ENCODE data around the gene FANCE. TPM values are rescaled to one million over a fixed set of nuclear protein-coding genes. Genes with fewer than 3 reads are reported as not detected.

Gene FANCE
- polyA plus RNA-seq, 1 donor (not counting 4 experiments of a cell fraction or from before 2014, with no cell fraction given) = 6.4 TPM

GRCh38 chr6:35503534-35503933 lies 51.4 kb downstream of the FANCE start:
- Histone ChIP-seq H3K9me1 (ENCODE audit: control insufficient read depth, extremely low read depth, insufficient read depth, low read length) (no peaks in the 10 kb centered on the region), H3K4me2 (ENCODE audit: control insufficient read depth, extremely low read depth, insufficient read depth, low read depth, low read length) (no peak overlapping the region), H3K36me3 (ENCODE audit: control insufficient read depth in 2 of 2, extremely low read depth in 1 of 2, insufficient read depth in 2 of 2, low read length in 2 of 2) (no peaks in the 10 kb centered on the region), H3K9ac (ENCODE audit: control insufficient read depth, extremely low read depth, insufficient read depth, low read length) (no peak overlapping the region), H3K79me2 (ENCODE audit: control insufficient read depth, insufficient read depth, low read length) (no peaks in the 10 kb centered on the region), H4K20me1 (ENCODE audit: control insufficient read depth, extremely low read depth, insufficient read depth, low read length) (no peaks in the 10 kb centered on the region), H3K4me1 (ENCODE audit: control insufficient read depth, extremely low read depth, insufficient read depth, low read length) (peaks cover 3% of the 10 kb centered on the region), H3K9me3 (ENCODE audit: control insufficient read depth, low read depth, low read length) (no peaks in the 10 kb centered on the region), H2AFZ (ENCODE audit: control insufficient read depth, low read length) (no peak overlapping the region), H3K27ac (ENCODE audit: control insufficient read depth, insufficient read depth, low read length) (no peak overlapping the region), H3K27me3 (ENCODE audit: control insufficient read depth, extremely low read depth, insufficient read depth, low read length) (peaks cover 9% of the 10 kb centered on the region), H3K4me3 (ENCODE audit: control insufficient read depth in 2 of 3, extremely low read depth in 1 of 3, insufficient read depth in 2 of 3, low read depth in 1 of 3, low read length in 3 of 3) (no peak overlapping the region)
- no peak for DNase-seq (ENCODE audit: low read depth, low spot score)
- TF ChIP-seq CTCF (optimal IDR thresholded peaks at IDR 0.05 in 1 of 3, IDR thresholded peaks at IDR 0.05 in 1 of 3, conservative IDR thresholded peaks at IDR 0.05 in 1 of 3; ENCODE audit: extremely low read depth in 1 of 3, insufficient read depth in 2 of 3, low read length in 3 of 3) (no peak), EZH2 (IDR thresholded peaks at IDR 0.05; ENCODE audit: low read length) (no peak)
- dilution Hi-C loops (cut with MboI; ENCODE audit: extremely low pct_ligation_motif_present, low sequenced_read_pairs) = no loop called here
- FAIRE-seq = no peak

- Histone ChIP-seq H2AFZ (ENCODE audit: control insufficient read depth, low read length) (peak overlapping the region; percentile 36), H3K79me2 (ENCODE audit: control insufficient read depth, insufficient read depth, low read length) (no peaks in the 10 kb centered on the region), H4K20me1 (ENCODE audit: control insufficient read depth, extremely low read depth, insufficient read depth, low read length) (no peaks in the 10 kb centered on the region), H3K27me3 (ENCODE audit: control insufficient read depth, extremely low read depth, insufficient read depth, low read length) (peaks cover 24% of the 10 kb centered on the region), H3K4me3 (ENCODE audit: control insufficient read depth in 2 of 3, extremely low read depth in 1 of 3, insufficient read depth in 2 of 3, low read depth in 1 of 3, low read length in 3 of 3) (no peak overlapping the region), H3K9me1 (ENCODE audit: control insufficient read depth, extremely low read depth, insufficient read depth, low read length) (no peaks in the 10 kb centered on the region), H3K4me1 (ENCODE audit: control insufficient read depth, extremely low read depth, insufficient read depth, low read length) (peaks cover 3% of the 10 kb centered on the region), H3K9me3 (ENCODE audit: control insufficient read depth, low read depth, low read length) (no peaks in the 10 kb centered on the region), H3K27ac (ENCODE audit: control insufficient read depth, insufficient read depth, low read length) (no peak overlapping the region), H3K4me2 (ENCODE audit: control insufficient read depth, extremely low read depth, insufficient read depth, low read depth, low read length) (no peak overlapping the region), H3K36me3 (ENCODE audit: control insufficient read depth in 2 of 2, extremely low read depth in 1 of 2, insufficient read depth in 2 of 2, low read length in 2 of 2) (no peaks in the 10 kb centered on the region), H3K9ac (ENCODE audit: control insufficient read depth, extremely low read depth, insufficient read depth, low read length) (no peak overlapping the region)
- no peak for TF ChIP-seq CTCF (optimal IDR thresholded peaks at IDR 0.05 in 1 of 3, IDR thresholded peaks at IDR 0.05 in 1 of 3, conservative IDR thresholded peaks at IDR 0.05 in 1 of 3; ENCODE audit: extremely low read depth in 1 of 3, insufficient read depth in 2 of 3, low read length in 3 of 3)
- no peak for TF ChIP-seq EZH2 (IDR thresholded peaks at IDR 0.05; ENCODE audit: low read length)
- FAIRE-seq (no peak), DNase-seq (ENCODE audit: low read depth, low spot score) (no peak)
- dilution Hi-C loops (cut with MboI; ENCODE audit: extremely low pct_ligation_motif_present, low sequenced_read_pairs) = no loop called here
These were observed 53.9 kb downstream of the FANCE start for GRCh38 chr6:35505999-35506412.
